GM19397 (cell line): ENCODE results near the gene THBS3.
A peak's percentile ranks its signal among the peaks of the same experiment; 100 is the strongest.
"Not testable (repeated sequence)": the region's sequence is repeated elsewhere in the genome, so short reads cannot be mapped to it uniquely, and the experiment has no call there.

ENCODE experiments used
- ATAC-seq: cut with Tn5 transposase; IDR thresholded peaks from one replicate; pipeline ENCODE4 v1.9.1; 2021; ENCODE audit warnings: mild to moderate bottlenecking, moderate library complexity; ENCODE audit not compliant: unreplicated experiment

Gene THBS3

DNA sequence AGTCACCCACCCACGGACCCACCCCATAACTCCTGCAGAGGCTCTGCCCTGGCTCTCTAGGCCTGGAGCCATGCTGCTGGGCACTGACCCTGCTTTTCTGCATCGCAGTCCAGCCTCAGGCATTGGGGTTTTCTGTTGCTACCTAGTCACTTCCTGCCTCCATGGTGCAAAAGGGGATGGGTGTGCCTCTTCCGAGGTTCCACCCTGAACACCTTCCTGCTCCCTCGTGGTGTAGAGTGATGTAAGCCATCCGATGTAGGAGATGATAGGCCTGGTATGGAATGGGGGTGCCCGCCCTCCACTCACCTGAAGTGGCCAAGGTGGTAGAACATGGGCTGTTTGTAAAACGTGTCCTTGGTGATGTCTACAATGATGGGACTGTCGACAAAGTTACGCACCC lies 27.7 kb upstream of the THBS3 start:
- not testable (repeated sequence) for ATAC-seq

GRCh38 chr1:155233502-155233901 lies 25.8 kb upstream of the THBS3 start:
- ATAC-seq, result not testable (repeated sequence)

DNA sequence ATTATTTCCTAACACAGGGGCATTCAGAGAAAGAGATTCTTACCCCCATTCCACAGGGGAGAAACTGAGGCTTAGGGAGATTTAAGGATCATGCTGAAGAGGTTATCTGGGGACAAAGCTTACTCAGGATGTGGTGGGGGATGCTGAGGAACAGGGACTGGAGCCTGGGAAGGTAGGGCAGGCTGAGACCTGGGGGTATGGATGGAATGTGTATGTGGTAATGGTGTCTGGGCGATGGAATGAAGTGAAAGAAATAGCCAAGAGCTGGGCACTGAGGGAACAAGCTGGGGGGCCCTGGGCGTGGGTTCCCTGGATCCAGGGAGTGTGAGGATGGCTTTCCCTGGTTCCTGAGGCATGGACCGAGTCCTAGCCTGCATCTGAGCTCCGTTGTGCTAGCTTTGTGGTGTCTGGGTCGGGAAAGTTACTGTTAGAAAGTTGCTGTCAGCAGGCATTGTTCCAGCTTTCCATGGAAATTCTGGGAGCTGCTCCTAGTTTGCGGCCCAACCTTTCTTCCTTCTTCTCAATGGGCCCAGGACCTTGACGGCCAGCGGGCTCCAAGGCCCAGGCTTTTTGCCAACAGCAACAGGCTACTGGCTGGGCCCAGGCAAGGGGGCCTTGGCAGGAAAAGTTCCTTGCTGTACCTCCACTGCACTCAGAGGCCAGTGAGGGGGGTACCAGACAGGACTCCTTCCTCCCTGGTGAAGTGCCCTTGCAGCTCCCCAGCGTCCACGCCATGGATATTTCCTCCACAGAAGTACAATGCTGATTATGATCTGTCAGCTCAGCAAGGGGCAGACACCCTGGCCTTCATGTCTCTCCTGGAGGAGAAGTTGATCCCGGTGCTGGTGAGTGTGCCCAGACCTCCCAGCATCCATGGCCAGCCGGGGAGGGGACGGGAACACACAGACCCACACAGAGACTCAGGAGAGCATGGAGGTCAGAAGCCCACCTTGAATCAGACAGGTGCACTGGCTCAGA lies 24.6 kb upstream of the THBS3 start:
- ATAC-seq, result not testable (repeated sequence)

GRCh38 chr1:155231302-155231701 lies 23.6 kb upstream of the THBS3 start:
- not testable (repeated sequence) for ATAC-seq

- no peak for ATAC-seq
Measured at GRCh38 chr1:155228096-155228427, 20.4 kb upstream of the THBS3 start.

DNA sequence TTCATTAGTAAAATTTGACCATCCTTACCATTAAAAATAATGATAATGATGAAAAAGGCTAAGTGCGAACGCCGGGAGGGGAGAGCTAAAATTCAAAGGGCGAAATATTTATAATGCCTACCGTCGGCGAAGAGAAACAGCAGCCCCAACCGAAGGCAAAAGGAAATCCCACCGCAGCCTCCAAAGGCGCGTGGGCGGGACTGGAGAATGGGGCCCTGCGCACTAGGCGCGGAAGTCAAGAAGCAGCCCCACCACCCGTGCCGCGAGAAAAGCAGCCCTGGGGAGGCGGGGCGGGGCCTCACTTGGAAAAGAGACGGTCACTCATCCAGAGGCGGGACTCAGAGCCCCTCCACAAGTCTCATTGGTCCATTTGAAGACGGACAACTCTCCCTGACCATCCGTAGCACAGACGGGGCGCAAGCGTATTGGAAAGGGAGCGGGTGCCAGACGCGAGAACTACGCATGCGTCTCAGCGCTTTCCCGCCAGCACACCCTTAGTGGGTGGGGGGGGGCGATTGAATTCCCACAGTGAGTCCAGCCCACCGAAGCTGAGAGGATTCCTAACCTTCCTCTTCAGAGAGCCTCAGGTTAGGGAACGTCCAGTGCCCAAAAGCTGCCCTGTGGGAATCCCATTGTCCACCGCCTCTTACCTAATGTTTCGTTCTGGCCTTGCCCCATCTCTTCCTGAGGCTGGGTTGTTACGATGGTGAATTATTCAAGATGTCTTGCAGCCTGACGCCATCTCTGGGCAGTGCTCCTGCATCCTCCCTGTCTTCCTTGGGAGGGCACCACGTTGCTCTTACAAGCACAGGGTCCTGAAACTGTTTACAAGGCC lies 19.8 kb upstream of the THBS3 start:
- peak; percentile 95 for ATAC-seq

DNA sequence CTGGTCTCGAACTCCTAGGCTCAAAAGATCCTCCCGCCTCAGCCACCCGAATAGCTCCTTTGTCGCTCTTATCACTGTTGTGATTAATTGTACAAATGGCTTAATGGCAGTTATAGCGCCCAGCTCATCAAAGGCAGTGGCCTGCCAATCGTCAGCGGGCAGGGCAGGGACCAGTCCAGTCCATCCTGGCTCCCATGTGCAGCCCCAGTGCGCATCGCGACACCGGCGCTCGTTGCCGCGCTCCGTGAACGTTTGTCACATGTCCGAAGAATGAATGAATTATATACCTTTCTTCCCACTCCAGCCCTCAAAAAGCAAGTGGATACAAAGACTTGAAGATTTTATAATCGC lies 19.2 kb upstream of the THBS3 start:
- ATAC-seq, result no peak

DNA sequence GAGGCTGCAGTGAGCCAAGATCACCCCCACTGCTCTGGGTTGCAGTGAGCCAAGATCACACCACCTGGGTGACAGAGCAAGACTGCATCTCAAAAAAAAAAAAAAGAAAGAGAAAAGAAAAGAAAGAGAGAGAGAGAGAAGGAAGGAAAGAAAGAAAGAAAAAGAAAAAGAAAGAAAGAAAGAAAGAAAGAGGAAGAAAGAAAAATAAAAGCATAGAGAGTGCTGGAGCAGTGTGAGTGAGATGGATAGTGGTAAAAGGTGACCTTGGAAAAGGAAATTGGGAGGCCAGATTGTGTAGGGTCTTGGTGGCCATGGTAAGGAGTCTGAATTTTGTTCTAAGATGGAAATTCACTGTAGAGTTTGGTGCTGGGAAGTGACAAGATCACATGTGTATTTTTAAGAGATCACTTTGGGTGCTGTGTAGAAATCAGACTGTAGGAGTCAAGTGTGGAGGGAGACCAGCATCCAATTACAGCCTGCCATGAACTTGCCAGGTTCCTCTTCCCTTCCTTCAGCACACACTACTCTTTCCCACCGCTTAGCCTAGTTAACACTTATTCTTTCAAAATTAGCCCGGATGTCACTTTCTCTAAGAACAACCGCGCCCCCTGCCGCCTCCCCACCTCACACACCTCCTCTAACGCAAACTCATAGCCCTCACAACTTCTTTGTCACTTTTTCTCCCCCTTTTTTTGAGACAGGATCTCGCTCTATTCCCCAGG lies 18.7 kb upstream of the THBS3 start:
- ATAC-seq, result no peak

DNA sequence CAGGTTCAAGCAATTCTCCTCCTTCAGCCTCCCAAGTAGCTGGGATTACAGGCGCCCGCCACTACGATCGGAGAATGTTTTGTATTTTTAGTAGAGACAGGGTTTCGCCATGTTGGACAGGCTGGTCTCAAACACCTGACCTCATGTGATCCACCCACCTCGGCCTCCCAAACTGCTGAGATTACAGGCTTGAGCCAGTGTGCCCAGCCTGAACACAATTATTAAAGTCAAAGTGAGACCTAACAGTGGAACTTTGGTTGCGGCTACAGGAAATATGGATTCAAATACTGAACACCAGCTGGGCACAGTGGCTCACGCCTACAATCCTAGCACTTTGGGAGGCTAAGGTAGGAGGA lies 17.7 kb upstream of the THBS3 start:
- ATAC-seq, result not testable (repeated sequence)

GRCh38 chr1:155223047-155223446 lies 15.3 kb upstream of the THBS3 start:
- ATAC-seq, result no peak

- not testable (repeated sequence) for ATAC-seq
Measured at GRCh38 chr1:155220211-155220965, 12.7 kb upstream of the THBS3 start.

- ATAC-seq, result no peak
Measured at GRCh38 chr1:155219592-155220031, 11.9 kb upstream of the THBS3 start.

GRCh38 chr1:155218854-155219591 lies 11.3 kb upstream of the THBS3 start:
- ATAC-seq, result no peak

- ATAC-seq, result not testable (repeated sequence)
Measured at GRCh38 chr1:155214702-155215101, 7.0 kb upstream of the THBS3 start.

GRCh38 chr1:155212051-155212440 lies 4.3 kb upstream of the THBS3 start:
- not testable (repeated sequence) for ATAC-seq

DNA sequence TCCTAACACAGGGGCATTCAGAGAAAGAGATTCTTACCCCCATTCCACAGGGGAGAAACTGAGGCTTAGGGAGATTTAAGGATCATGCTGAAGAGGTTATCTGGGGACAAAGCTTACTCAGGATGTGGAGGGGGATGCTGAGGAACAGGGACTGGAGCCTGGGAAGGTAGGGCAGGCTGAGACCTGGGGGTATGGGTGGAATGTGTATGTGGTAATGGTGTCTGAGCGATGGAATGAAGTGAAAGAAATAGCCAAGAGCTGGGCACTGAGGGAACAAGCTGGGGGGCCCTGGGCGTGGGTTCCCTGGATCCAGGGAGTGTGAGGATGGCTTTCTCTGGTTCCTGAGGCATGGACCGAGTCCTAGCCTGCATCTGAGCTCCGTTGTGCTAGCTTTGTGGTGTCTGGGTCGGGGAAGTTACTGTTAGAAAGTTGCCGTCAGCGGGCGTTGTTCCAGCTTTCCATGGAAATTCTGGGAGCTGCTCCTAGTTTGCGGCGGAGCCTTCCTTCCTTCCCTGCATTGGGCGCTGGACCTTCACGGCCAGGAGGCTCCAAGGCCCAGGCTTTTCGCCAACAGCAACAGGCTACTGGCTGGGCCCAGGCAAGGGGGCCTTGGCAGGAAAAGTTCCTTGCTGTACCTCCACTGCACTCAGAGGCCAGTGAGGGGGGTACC lies 3.8 kb upstream of the THBS3 start:
- not testable (repeated sequence) for ATAC-seq

DNA sequence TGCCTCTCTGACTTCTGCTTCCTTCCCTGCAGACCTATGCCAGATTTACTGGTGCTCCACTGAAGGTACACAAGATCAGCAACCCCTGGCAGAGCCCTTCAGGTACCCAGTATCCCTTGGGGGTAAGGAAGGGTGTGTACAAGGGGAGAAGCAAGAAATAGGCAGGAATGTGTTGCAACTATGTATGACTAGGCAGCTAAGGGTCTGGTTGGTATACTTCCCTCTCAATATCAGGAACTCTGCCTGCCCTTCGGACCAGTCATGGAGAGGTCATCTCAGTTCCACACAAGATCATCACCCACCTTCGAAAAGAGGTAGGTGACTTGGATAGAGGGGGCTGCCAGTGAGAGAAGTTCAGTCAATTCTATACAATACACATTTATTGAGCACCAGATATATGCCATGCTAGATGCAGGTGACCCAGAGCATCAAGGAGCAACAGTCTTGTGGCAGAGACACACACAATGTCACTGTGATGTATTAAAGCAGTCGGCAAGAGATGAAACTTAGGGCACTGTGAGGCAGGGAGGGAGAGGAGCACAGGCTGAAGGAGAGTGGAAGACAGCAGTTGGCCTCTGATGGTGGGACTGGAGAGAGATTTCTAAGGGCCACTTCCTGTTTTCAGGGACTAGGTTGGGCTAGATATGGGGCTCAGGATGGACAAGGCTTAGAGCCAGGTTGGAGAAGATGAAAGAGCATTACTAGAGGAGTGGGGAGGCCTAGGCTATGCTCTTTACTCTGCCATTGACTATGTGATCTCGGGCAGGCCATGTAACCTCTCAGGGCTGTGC lies 2.8 kb upstream of the THBS3 start:
- no peak for ATAC-seq

GRCh38 chr1:155209312-155209721 lies 1.6 kb upstream of the THBS3 start:
- no peak for ATAC-seq
